Renal pelvis (tissue), 4 donors: ENCODE results near the gene GPHN. TPM values are rescaled to one million over a fixed set of nuclear protein-coding genes. Genes with fewer than 3 reads are reported as not detected.
A peak's percentile ranks its signal among the peaks of the same experiment; 100 is the strongest.

Experiments used
- DNase-seq: peaks from one replicate; pipeline ENCODE4 v3.0.0-alpha.2; 2013
- polyA plus RNA-seq, 3 donors: library from polyadenylated mRNA; unstranded; fragments of 120-200 nt; gene quantifications; one replicate each; pipeline ENCODE4 v1.2.1, GENCODE V29; 2013; ENCODE audit not compliant: insufficient read length in 3 of 3

The GPHN gene
- polyA plus RNA-seq, 3 donors: 70.3 to 83.7 (median 71.6) TPM

- DNase-seq: no peak
Measured at GRCh38 chr14:66920196-66920595, 412.2 kb downstream of the GPHN start.

DNA sequence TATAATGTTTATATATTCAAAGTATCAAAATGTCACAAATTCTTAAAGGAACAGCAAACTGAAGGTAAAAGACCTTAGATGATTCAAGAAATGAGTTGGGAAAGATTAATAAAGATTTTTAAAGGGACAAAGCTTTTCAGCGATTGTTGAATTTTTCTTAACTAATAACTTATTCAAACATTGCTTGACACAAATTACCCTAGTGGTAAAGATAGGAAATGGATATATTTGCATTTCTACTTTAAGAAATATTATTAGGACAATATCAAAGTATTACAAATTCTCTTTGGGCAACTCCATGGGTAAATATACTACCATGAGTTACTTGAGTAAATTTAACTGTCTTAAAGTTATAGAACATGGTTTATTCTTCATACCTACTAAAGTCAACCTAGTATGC, 415.3 kb downstream of the GPHN start:
- DNase-seq: no peak

- DNase-seq: no peak
Measured at GRCh38 chr14:66939409-66939808, 431.5 kb downstream of the GPHN start.

- peak; percentile 19 for DNase-seq
Measured at GRCh38 chr14:66944872-66945271, 436.9 kb downstream of the GPHN start.

GRCh38 chr14:66955159-66955558, 447.2 kb downstream of the GPHN start:
- DNase-seq: no peak

GRCh38 chr14:66959437-66960050, 451.6 kb downstream of the GPHN start:
- no peak for DNase-seq

DNA sequence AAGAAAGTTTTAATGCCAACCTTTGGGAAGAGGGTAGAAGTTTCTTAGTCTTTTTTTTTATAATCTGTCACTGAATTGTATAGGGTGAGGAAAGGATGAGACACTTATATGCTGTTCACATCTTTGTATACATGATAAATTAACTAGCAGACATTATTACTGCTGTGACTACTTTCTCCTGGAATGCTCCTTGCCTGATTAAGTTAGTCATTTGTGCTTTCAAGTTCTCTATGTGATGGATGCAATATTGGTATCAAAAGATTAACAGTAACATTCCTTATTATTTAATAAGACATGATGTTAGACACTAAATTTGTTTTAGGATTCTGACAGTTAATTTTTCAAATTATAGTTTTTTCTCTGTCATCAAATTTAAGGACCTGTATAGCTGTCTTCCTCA, 457.9 kb downstream of the GPHN start:
- DNase-seq: no peak

DNA sequence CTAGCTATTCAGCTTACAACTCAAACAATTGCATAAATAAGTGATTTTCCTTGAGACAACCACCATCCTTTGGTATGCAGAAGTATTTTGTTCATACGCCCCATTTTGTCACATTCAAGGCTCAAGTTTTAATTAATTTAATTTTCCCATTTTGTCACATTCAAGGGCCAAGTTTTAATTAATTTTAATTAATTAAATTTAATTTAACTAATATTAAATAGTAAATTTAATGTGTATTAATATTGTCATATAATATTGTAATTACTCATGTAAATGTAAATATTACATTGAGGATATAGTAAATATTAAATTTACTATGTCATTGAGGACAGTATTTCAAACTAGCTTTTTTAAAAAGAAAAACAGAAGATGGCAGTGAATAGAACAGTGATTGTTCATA, 464.5 kb downstream of the GPHN start:
- DNase-seq: no peak

GRCh38 chr14:66974397-66975025, 466.6 kb downstream of the GPHN start:
- peak; percentile 27 for DNase-seq

DNA sequence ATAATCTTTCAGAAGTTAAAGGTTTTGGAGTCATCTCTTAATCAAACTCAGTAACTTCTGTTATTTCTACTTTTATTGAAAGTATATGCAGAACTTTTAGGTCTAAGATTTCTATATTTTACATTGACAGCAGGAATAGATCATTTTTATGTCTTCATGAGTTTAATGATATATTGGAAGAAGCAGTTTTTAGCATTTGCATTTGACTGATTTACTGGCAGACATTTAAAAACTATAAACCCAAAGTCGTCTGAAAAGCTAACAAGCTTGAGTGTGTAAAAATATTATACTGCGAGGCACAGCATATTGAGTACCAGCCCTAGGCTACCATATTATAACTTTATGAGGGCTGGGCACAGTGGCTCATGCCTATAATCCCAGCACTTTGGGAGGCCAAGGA, 467.3 kb downstream of the GPHN start:
- peak; percentile 17 for DNase-seq

DNA sequence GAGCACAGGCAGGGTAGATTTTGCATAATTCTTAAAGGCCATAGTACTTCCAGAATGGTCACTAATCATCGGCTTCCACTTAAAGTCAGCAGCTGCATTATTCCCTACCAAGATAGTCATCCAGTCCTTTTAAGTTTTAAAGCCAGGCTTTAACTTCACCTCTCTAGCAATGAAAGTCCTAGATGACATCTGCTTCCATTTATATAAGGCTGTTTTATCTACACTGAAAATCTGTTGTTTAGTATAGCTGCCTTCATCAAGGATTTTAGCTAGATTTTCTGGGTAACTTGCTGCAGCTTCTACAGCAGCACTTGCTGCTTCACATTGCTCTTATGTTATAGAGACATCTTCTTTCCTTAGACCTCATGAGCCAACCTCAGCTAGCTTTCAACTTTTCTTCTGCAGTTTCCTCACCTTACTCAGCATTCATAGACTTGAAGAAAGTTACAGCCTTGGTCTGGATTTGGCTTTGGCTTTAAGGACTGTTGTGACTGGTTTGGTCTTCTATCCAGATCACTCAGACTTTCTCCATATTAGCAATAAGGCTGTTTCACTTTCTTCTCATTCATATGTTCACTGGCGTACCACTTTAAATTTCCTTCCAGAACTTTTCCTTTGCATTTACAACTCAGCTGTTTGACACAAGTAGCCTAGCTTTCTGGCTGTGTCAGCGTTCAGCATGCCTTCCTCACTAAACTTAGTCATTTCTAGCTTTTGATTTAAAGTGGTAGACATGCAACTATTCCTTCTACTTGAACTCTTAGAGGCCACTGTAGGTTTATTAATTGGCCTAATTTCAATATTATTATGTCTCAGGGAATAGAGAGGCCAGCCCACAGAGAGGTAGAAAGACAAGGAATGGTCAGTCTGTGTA, 471.4 kb downstream of the GPHN start:
- no peak for DNase-seq

- DNase-seq: no peak
Measured at GRCh38 chr14:66982247-66982646, 474.3 kb downstream of the GPHN start.

DNA sequence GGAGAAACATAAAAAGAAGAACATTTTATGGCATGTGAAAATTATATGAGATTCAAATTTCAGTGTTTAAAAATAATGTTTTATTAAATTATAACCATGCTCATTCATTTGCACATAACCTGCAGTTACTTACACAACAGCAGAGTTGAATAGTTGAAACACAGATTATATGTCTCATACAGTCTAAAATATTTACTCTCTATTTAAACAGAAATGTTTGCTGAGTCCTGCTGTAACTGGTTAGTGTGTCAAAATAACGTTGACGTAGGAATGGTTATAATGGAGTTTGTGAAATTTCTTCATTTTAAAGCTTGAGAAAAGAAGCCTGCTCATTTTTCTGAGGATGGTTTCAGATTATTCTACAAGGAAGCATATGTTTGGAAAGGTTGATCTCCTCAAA, 484.8 kb downstream of the GPHN start:
- no peak for DNase-seq

DNA sequence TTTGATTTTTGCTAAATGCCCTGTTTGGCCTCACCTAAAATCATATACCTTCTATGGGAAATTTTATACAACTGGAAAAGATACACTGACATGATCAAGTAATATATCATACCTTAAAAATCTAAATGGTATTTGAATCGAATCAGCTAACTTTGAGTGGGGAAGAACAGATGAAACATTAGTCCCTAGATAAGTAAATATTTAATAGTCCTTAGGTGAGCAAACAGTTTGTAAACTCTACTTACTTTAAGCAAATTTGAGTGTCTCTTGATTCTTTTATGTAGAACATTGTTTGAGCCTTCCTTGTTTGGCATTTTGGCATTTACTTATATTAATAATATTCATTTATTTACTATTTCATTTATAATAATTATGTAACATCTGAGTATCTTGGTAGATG, 485.6 kb downstream of the GPHN start:
- no peak for DNase-seq

- DNase-seq: no peak
Measured at GRCh38 chr14:66998013-66998412, 490.1 kb downstream of the GPHN start.

- DNase-seq: no peak
Measured at GRCh38 chr14:66999978-67000377, 492.0 kb downstream of the GPHN start.

- no peak for DNase-seq
Measured at GRCh38 chr14:67002994-67003753, 495.2 kb downstream of the GPHN start.

DNA sequence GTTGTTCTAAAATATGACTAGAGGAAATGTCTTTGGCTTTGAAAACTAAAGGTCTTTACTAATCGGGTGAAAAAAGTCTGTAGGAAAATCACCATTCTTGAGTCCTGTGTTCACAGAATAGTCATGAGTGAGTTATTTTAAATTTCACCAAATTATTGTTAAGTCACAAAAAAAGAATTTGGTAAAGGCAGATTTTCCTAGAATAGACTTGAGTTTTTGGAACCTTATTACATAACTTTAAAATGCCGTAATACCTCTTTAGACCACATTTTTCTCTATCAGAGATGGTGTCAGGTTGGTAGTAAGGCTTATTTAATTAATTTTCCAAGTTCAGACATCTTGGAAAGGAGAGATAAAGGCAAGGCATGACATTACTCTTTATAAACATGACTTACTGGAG, 496.6 kb downstream of the GPHN start:
- no peak for DNase-seq

- DNase-seq: no peak
Measured at GRCh38 chr14:67010602-67011001, 502.7 kb downstream of the GPHN start.

GRCh38 chr14:67016856-67017255, 508.9 kb downstream of the GPHN start:
- DNase-seq: no peak

DNA sequence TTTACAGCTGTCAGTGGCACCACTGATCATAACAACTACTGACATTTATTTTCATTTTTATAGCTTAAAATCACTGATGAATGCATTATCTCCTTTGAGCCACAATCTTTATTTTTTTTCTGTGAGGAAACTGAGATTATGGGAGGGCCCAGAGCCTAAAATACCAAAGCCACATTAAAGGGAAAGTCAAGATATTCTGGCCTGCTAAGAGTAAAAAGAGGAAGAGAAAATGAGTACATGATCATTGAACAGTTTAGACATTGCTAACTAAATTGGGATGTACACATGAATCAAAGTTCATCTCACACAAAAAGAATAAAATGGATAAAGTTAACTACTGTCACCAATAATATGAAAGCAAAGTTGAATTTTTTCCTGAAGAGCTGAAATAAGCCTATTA, 510.8 kb downstream of the GPHN start:
- DNase-seq: no peak

GRCh38 chr14:67019796-67020195, 511.8 kb downstream of the GPHN start:
- DNase-seq: no peak
